ENCODE results near the gene PLXNA2. TPM values are rescaled to one million over a fixed set of nuclear protein-coding genes. Genes with fewer than 3 reads are reported as not detected.

PLXNA2 gene
- total and polyA plus RNA-seq, 2 of the 4 experiments (the other 2 are of a cell fraction) = 0.72 to 1.1 TPM

DNA sequence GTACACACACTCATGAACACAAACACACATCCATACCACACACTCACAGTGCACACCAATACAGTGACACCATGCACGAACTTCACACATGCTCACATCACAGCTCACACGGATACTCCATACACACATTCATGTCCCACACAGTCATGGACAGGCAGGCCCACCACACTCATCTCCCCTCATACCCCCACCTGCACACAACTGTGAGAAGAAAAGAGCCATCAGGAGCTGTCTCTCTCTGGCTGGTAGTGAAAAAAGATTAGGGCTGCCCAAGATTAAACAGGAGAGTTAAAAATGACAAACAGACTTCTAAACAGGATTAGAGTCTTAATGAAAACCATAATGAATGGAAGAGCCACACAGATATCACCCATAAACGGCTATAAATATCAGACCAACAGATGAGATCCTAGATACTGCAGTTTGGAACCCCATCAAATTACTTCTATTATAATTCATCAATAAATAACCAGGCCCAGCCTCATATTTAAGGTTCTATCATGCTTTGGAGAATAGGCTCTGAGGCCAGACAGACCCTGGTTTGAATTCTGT, 122.3 kb downstream of the PLXNA2 start:
- DNase-seq = no peak

More for the DNA sequence above, 122.3 kb downstream of the PLXNA2 start:
- no peak overlapping the region for H2AFZ ChIP-seq (replicated peaks; ENCODE audit: low read length, poor library complexity)
- H3K4me3 ChIP-seq (ENCODE audit: insufficient read depth, low read depth, low read length) = no peak overlapping the region
- H3K9me3 ChIP-seq (ENCODE audit: control insufficient read depth, insufficient read depth, low read length) = no peaks in the 10 kb centered on the region
- H3K56ac ChIP-seq (ENCODE audit: extremely low read depth, insufficient read depth, low read length) = no peak overlapping the region
- in situ Hi-C loops (cut with MboI; ENCODE audit: low sequenced_read_pairs) = no loop called here
- H3K4me1 ChIP-seq (ENCODE audit: control insufficient read depth, insufficient read depth, low read length) = no peaks in the 10 kb centered on the region
- TF ChIP-seq RAD21 (IDR thresholded peaks at IDR 0.05; ENCODE audit: low read length) (no peak), MAFK (IDR thresholded peaks at IDR 0.05; ENCODE audit: low read depth, low read length) (no peak)
- no peak overlapping the region for H3K27ac ChIP-seq (ENCODE audit: insufficient read depth, low read length)
- no peaks in the 10 kb centered on the region for H3K27me3 ChIP-seq (ENCODE audit: control insufficient read depth, insufficient read depth, low read length)
- H3K18ac ChIP-seq (ENCODE audit: low read depth, low read length) = no peak overlapping the region
- H3K23ac ChIP-seq (ENCODE audit: low read depth, low read length) = 0 out of 2 replicates have a peak overlapping the region, but pooled peaks have one; percentile 51
- WGBS, 2 experiments (ENCODE audit: extremely low coverage in 2 of 2, insufficient read length in 1 of 2) = 0% methylated on average over 1 of the region's 3 CpGs; no CpG with 5 or more reads in 1 of the 2 experiments
- ATAC-seq (ENCODE audit: low read depth) = no peak
- dilution Hi-C loops (cut with HindIII; ENCODE audit: low sequenced_read_pairs, unreplicated experiment) = no loop called here
- no peak overlapping the region; the same call in 1 of the 2 replicates for H3K4ac ChIP-seq (ENCODE audit: low read depth, low read length)
- no peak overlapping the region for H4K8ac ChIP-seq (ENCODE audit: low read depth in 2 of 2, low read length in 2 of 2)
- no peaks in the 10 kb centered on the region for H3K36me3 ChIP-seq (ENCODE audit: control insufficient read depth, insufficient read depth, low read length)
- intact Hi-C loops (cut with micrococcal nuclease) = no loop called here
- peaks cover 2% of the 10 kb centered on the region; the same call in 1 of the 2 replicates for H3K9me1 ChIP-seq (ENCODE audit: insufficient read depth, low read length)
- H2AK5ac ChIP-seq (ENCODE audit: low read depth, low read length) = no peak overlapping the region
- no TSS peak for BruUV-seq (replicated peaks)
- 0 out of 2 replicates have a peak overlapping the region, but pooled peaks have one; percentile 21 for H3K14ac ChIP-seq (replicated peaks; ENCODE audit: low read depth, low read length)
- no peak overlapping the region for H4K5ac ChIP-seq (ENCODE audit: low read depth, low read length)
- no peaks in the 10 kb centered on the region for H4K20me1 ChIP-seq (ENCODE audit: insufficient read depth, low read length)
- H2BK20ac ChIP-seq (ENCODE audit: low read depth, low read length) = no peak overlapping the region
- no peak overlapping the region for H2BK5ac ChIP-seq (ENCODE audit: low read depth, low read length, poor library complexity, severe bottlenecking)
- H3K4me2 ChIP-seq (ENCODE audit: low read depth, low read length) = no peak overlapping the region
- no peaks in the 10 kb centered on the region; a peak in 1 of 4 replicates for H3K79me1 ChIP-seq (ENCODE audit: low read depth in 1 of 2, low read length in 2 of 2)
- H4K91ac ChIP-seq (ENCODE audit: insufficient read depth, low read depth, low read length) = no peak overlapping the region
- no peak overlapping the region for H2AK9ac ChIP-seq (replicated peaks; ENCODE audit: low read depth, low read length, poor library complexity)
- H2BK120ac ChIP-seq (ENCODE audit: low read depth, low read length) = no peak overlapping the region
- no peak overlapping the region for H3K9ac ChIP-seq (ENCODE audit: low read depth, low read length)
- H2BK15ac ChIP-seq (ENCODE audit: low read depth, low read length) = no peak overlapping the region
- ChIA-PET CTCF (no interaction called here), POLR2A (ENCODE audit: unreplicated experiment) (no interaction called here)
